H9 (cell line): Measurements from ENCODE around the gene APOL5. TPM values are rescaled to one million over a fixed set of nuclear protein-coding genes. Genes with fewer than 3 reads are reported as not detected.

Source experiments
- DNase-seq: peaks from one replicate; pipeline ENCODE4 v3.0.0-alpha.2; 2017
- H2AFZ ChIP-seq: one replicate; pipeline ENCODE4 v1.6.1; 2013; ENCODE audit warnings: mild to moderate bottlenecking, low read length, control low read depth, moderate library complexity
- H2AK5ac ChIP-seq: 2 replicates; pipeline ENCODE4 v1.6.1; 2013; ENCODE audit warnings: low read length, control low read depth, mixed read lengths; ENCODE audit not compliant: insufficient read length
- H2BK120ac ChIP-seq: one replicate; pipeline ENCODE4 v1.6.1; 2013; ENCODE audit warnings: low read depth, mild to moderate bottlenecking, low read length, control low read depth, inconsistent platforms; ENCODE audit not compliant: poor library complexity, severe bottlenecking
- H2BK12ac ChIP-seq: 2 replicates; pipeline ENCODE4 v1.6.1; 2013; ENCODE audit warnings: low read length, control low read depth, mixed read lengths, low read depth; ENCODE audit not compliant: insufficient read length
- H2BK15ac ChIP-seq: 2 replicates; pipeline ENCODE4 v1.6.1; 2013; ENCODE audit warnings: low read depth, low read length, control low read depth
- H2BK20ac ChIP-seq: one replicate; pipeline ENCODE4 v1.6.1; 2013; ENCODE audit warnings: low read depth, mild to moderate bottlenecking, low read length, control low read depth, inconsistent platforms; ENCODE audit not compliant: poor library complexity, severe bottlenecking
- H2BK5ac ChIP-seq: 2 replicates; pipeline ENCODE4 v1.6.1; 2013; ENCODE audit warnings: low read length, control low read depth, mixed read lengths; ENCODE audit not compliant: insufficient read length
- H3K14ac ChIP-seq: 2 replicates; pipeline ENCODE4 v1.6.1; 2013; ENCODE audit warnings: low read length, control low read depth; ENCODE audit not compliant: insufficient read depth
- H3K18ac ChIP-seq: 2 replicates; pipeline ENCODE4 v1.6.1; 2013; ENCODE audit warnings: low read depth, mild to moderate bottlenecking, mixed read lengths, low read length, control low read depth; ENCODE audit not compliant: insufficient read length
- H3K23ac ChIP-seq: 2 replicates; pipeline ENCODE4 v1.6.1; 2013; ENCODE audit warnings: low read length, control low read depth, mixed read lengths, low read depth; ENCODE audit not compliant: insufficient read length
- H3K23me2 ChIP-seq: 2 replicates; pipeline ENCODE4 v1.6.1; 2013; ENCODE audit warnings: low read depth, mild to moderate bottlenecking, mixed read lengths, low read length, control low read depth; ENCODE audit not compliant: insufficient read length, poor library complexity, severe bottlenecking
- H3K27ac ChIP-seq: 2 replicates; pipeline ENCODE4 v1.5.1; 2013; ENCODE audit warnings: low read length, control low read depth, mixed read lengths, low read depth; ENCODE audit not compliant: insufficient read length
- H3K27me3 ChIP-seq: 2 replicates; pipeline ENCODE4 v1.6.1; 2013; ENCODE audit warnings: low read length, control low read depth, inconsistent platforms; ENCODE audit not compliant: insufficient read depth
- H3K4ac ChIP-seq: 2 replicates; pipeline ENCODE4 v1.6.1; 2013; ENCODE audit warnings: low read depth, mild to moderate bottlenecking, control low read depth, inconsistent platforms, low read length, moderate library complexity
- H3K4me1 ChIP-seq: 2 replicates; pipeline ENCODE4 v1.6.1; 2013; ENCODE audit warnings: low read length, control low read depth, inconsistent platforms; ENCODE audit not compliant: insufficient read depth
- H3K4me2 ChIP-seq: 2 replicates; pipeline ENCODE4 v1.6.1; 2013; ENCODE audit warnings: low read length, control low read depth, mixed read lengths; ENCODE audit not compliant: insufficient read length, insufficient read depth
- H3K56ac ChIP-seq: 2 replicates; pipeline ENCODE4 v1.6.1; 2013; ENCODE audit warnings: low read depth, mild to moderate bottlenecking, mixed read lengths, low read length, control low read depth; ENCODE audit not compliant: insufficient read length
- H3K79me1 ChIP-seq: 2 replicates; pipeline ENCODE4 v1.6.1; 2013; ENCODE audit warnings: low read depth, mild to moderate bottlenecking, moderate library complexity, low read length, control low read depth, inconsistent platforms; ENCODE audit not compliant: insufficient read depth, poor library complexity, severe bottlenecking
- H3K79me2 ChIP-seq: 2 replicates; pipeline ENCODE4 v1.6.1; 2013; ENCODE audit warnings: low read length, control low read depth, inconsistent platforms; ENCODE audit not compliant: insufficient read depth
- H3K9ac ChIP-seq: 2 replicates; pipeline ENCODE4 v1.6.1; 2013; ENCODE audit warnings: low read length, control low read depth, mixed read lengths; ENCODE audit not compliant: insufficient read length; ENCODE audit errors: extremely low read depth
- H3K9me3 ChIP-seq: one replicate; pipeline ENCODE4 v1.6.1; 2013; ENCODE audit warnings: low read depth, low read length, inconsistent platforms; ENCODE audit not compliant: control insufficient read depth
- H3T11ph ChIP-seq: one replicate; pipeline ENCODE4 v1.6.1; 2013; ENCODE audit warnings: mild to moderate bottlenecking, low read length, control low read depth, inconsistent platforms
- H4K20me1 ChIP-seq: one replicate; pipeline ENCODE4 v1.6.1; 2013; ENCODE audit not compliant: control insufficient read depth, insufficient read length, insufficient read depth
- H4K5ac ChIP-seq: 2 replicates; pipeline ENCODE4 v1.6.1; 2013; ENCODE audit warnings: low read depth, mild to moderate bottlenecking, mixed read lengths, low read length, control low read depth; ENCODE audit not compliant: insufficient read length
- H4K8ac ChIP-seq: replicated peaks from 2 replicates; pipeline ENCODE4 v1.6.1; 2013; ENCODE audit warnings: low read length, control low read depth, mixed read lengths, low read depth; ENCODE audit not compliant: insufficient read length
- H4K91ac ChIP-seq: 2 replicates; pipeline ENCODE4 v1.6.1; 2013; ENCODE audit warnings: low read depth, mild to moderate bottlenecking, moderate library complexity, mixed read lengths, low read length, control low read depth; ENCODE audit not compliant: insufficient read length
- H3K27ac Mint-ChIP-seq, 3 experiments: 2 replicates in 2 of 3; 3 replicates in 1 of 3; pipeline ENCODE4 v1.8.0; 2020 to 2021; ENCODE audit warnings: mixed read lengths in 3 of 3, mild to moderate bottlenecking in 1 of 3, moderate library complexity in 1 of 3
- H3K27me3 Mint-ChIP-seq: 2 replicates; pipeline ENCODE4 v1.8.0; 2021; ENCODE audit warnings: low read depth, mild to moderate bottlenecking, moderate library complexity, mixed read lengths
- H3K36me3 Mint-ChIP-seq, 3 experiments: 2 replicates in 2 of 3; 3 replicates in 1 of 3; pipeline ENCODE4 v1.8.0; 2020 to 2021; ENCODE audit warnings: low read depth in 3 of 3, mixed read lengths in 3 of 3; ENCODE audit not compliant: insufficient read depth in 1 of 3
- H3K4me1 Mint-ChIP-seq, 2 experiments: 2 replicates each; pipeline ENCODE4 v1.8.0; 2020; ENCODE audit warnings: mixed read lengths in 2 of 2
- H3K4me3 Mint-ChIP-seq, 2 experiments: 2 replicates in 1 of 2; 3 replicates in 1 of 2; pipeline ENCODE4 v1.8.0; 2020 to 2021; ENCODE audit warnings: mild to moderate bottlenecking in 2 of 2, mixed read lengths in 2 of 2, moderate library complexity in 1 of 2
- H3K9me3 Mint-ChIP-seq, 2 experiments: 2 replicates in 1 of 2; 3 replicates in 1 of 2; pipeline ENCODE4 v1.8.0; 2020; ENCODE audit warnings: mild to moderate bottlenecking in 2 of 2, mixed read lengths in 2 of 2, moderate library complexity in 1 of 2
- WGBS: extraction: QIAGEN DNeasy Blood & Tissue Kit; methylation state at CpG from one replicate; pipeline ENCODE4 v1.1.7; 2013; ENCODE audit warnings: missing lambda C conversion rate, low lambda C conversion rate, mixed read lengths; ENCODE audit not compliant: insufficient read length; ENCODE audit errors: extremely low coverage; 5-methylcytosine and 5-hydroxymethylcytosine counted together
- total RNA-seq: library from RNA; stranded (reverse); gene quantifications from 2 replicates; pipeline ENCODE4 v1.2.1, GENCODE V29; 2021
- TF ChIP-seq, protein P1 (sequence below): fragments of 200-600 bp; sonication (generic); conservative IDR thresholded peaks from 3 replicates; pipeline ENCODE4 v1.8.0; 2021; ENCODE audit warnings: antibody characterized with exemption, mild to moderate bottlenecking

APOL5 gene
- total RNA-seq, 1 experiment from 2014 or later: not detected

- no peaks in the 10 kb centered on the region for H3K9me3 Mint-ChIP-seq
- no peak overlapping the region for H3K18ac ChIP-seq
- TF ChIP-seq, protein P1, sequence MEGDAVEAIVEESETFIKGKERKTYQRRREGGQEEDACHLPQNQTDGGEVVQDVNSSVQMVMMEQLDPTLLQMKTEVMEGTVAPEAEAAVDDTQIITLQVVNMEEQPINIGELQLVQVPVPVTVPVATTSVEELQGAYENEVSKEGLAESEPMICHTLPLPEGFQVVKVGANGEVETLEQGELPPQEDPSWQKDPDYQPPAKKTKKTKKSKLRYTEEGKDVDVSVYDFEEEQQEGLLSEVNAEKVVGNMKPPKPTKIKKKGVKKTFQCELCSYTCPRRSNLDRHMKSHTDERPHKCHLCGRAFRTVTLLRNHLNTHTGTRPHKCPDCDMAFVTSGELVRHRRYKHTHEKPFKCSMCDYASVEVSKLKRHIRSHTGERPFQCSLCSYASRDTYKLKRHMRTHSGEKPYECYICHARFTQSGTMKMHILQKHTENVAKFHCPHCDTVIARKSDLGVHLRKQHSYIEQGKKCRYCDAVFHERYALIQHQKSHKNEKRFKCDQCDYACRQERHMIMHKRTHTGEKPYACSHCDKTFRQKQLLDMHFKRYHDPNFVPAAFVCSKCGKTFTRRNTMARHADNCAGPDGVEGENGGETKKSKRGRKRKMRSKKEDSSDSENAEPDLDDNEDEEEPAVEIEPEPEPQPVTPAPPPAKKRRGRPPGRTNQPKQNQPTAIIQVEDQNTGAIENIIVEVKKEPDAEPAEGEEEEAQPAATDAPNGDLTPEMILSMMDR: no peak
- H3K4me3 Mint-ChIP-seq: no peak overlapping the region
- H4K20me1 ChIP-seq: no peaks in the 10 kb centered on the region
- no peak overlapping the region for H4K5ac ChIP-seq
- WGBS: no CpG with 5 or more reads among the region's 2 CpGs
- no peak overlapping the region for H3K14ac ChIP-seq
- H3K36me3 Mint-ChIP-seq: peaks cover 1 to 6% (median 1%) of the 10 kb centered on the region in 3 experiments; a peak in 4 of 7 replicates
- H3K27ac ChIP-seq: no peak overlapping the region
- peak overlapping the region in 2 of 3 experiments; percentile 57 to 77; a peak in 3 of 7 replicates for H3K27ac Mint-ChIP-seq
- no peak overlapping the region for H3K4me2 ChIP-seq
- H3K9ac ChIP-seq: no peak overlapping the region
- no peak overlapping the region for H3K23ac ChIP-seq
- peaks cover 9 to 13% of the 10 kb centered on the region in 2 experiments for H3K4me1 Mint-ChIP-seq
- DNase-seq: no peak
- H4K91ac ChIP-seq: no peak overlapping the region
- no peaks in the 10 kb centered on the region for H3K4me1 ChIP-seq
- H3K27me3 Mint-ChIP-seq: no peaks in the 10 kb centered on the region
- H3K4ac ChIP-seq: no peak overlapping the region
- no peak overlapping the region for H2BK15ac ChIP-seq
- H2BK12ac ChIP-seq: no peak overlapping the region
- no peak overlapping the region for H4K8ac ChIP-seq
- H2BK5ac ChIP-seq: no peak overlapping the region
- H2AFZ ChIP-seq: no peak overlapping the region
- H3T11ph ChIP-seq: no peak overlapping the region
- H3K23me2 ChIP-seq: no peaks in the 10 kb centered on the region
- H2BK20ac ChIP-seq: no peak overlapping the region
- no peak overlapping the region for H2BK120ac ChIP-seq
- H3K9me3 ChIP-seq: no peaks in the 10 kb centered on the region
- H3K27me3 ChIP-seq: no peaks in the 10 kb centered on the region
- no peaks in the 10 kb centered on the region for H3K79me2 ChIP-seq
- no peaks in the 10 kb centered on the region for H3K79me1 ChIP-seq
- H3K56ac ChIP-seq: no peak overlapping the region
- H2AK5ac ChIP-seq: no peak overlapping the region
Observed at GRCh38 chr22:35775339-35775738, 57.7 kb downstream of the APOL5 start.
